HG02981 (cell line): ENCODE measurements around the gene DUSP23.

Experiments used
- ATAC-seq: cut with Tn5 transposase; IDR thresholded peaks from one replicate; pipeline ENCODE4 v1.9.1; 2021; ENCODE audit warnings: mild to moderate bottlenecking, moderate library complexity; ENCODE audit not compliant: unreplicated experiment

The DUSP23 gene

GRCh38 chr1:159827549-159827948, 46.8 kb downstream of the DUSP23 start:
- no peak for ATAC-seq

GRCh38 chr1:159828176-159828575, 47.4 kb downstream of the DUSP23 start:
- ATAC-seq, result no peak

- ATAC-seq, result no peak
Observed at GRCh38 chr1:159828581-159829272, 48.0 kb downstream of the DUSP23 start.

GRCh38 chr1:159829273-159829634, 48.5 kb downstream of the DUSP23 start:
- ATAC-seq, result peak; percentile 78

- no peak for ATAC-seq
Observed at GRCh38 chr1:159829822-159830465, 49.2 kb downstream of the DUSP23 start.

- no peak for ATAC-seq
Observed at GRCh38 chr1:159830722-159831121, 50.0 kb downstream of the DUSP23 start.

GRCh38 chr1:159831412-159832141, 50.8 kb downstream of the DUSP23 start:
- ATAC-seq, result no peak
